Upper lobe of right lung (tissue), 1 donor: ENCODE data around the gene TMEM47. TPM values are rescaled to one million over a fixed set of nuclear protein-coding genes. Genes with fewer than 3 reads are reported as not detected.

ENCODE experiments used
- ATAC-seq: fragments of 200-7000 bp; cut with Tn5 transposase; one replicate; pipeline ENCODE4 v1.9.1; 2020; ENCODE audit warnings: mild to moderate bottlenecking, moderate library complexity
- DNase-seq: peaks from one replicate; pipeline ENCODE4 v3.0.0-alpha.2; 2020
- H3K27ac ChIP-seq: fragments of 200-600 bp; one replicate; pipeline ENCODE4 v1.8.0; 2022
- H3K27me3 ChIP-seq: fragments of 200-600 bp; one replicate; pipeline ENCODE4 v1.8.0; 2022; ENCODE audit warnings: mild to moderate bottlenecking
- H3K36me3 ChIP-seq: fragments of 200-600 bp; one replicate; pipeline ENCODE4 v1.8.0; 2022
- H3K4me1 ChIP-seq: fragments of 200-600 bp; one replicate; pipeline ENCODE4 v1.8.0; 2022
- H3K4me3 ChIP-seq: fragments of 200-600 bp; one replicate; pipeline ENCODE4 v1.8.0; 2022; ENCODE audit warnings: mild to moderate bottlenecking
- H3K9me3 ChIP-seq: fragments of 200-600 bp; one replicate; pipeline ENCODE4 v1.8.0; 2022
- CTCF ChIP-seq: fragments of 200-600 bp; IDR thresholded peaks from one replicate; pipeline ENCODE4 v1.8.0; 2022; ENCODE audit warnings: antibody characterized with exemption
- intact Hi-C: fragments of 100-400 bp; cut with DNase I; formaldehyde crosslinking; loops from one replicate; pipeline ENCODE4 v1.11.0; 2022
- total RNA-seq: library from RNA; stranded (reverse); fragmentation: NEBNext Ultra II Directional; extraction: Animal tissue kit (Norgen Biotek cat#: 25700); gene quantifications from one replicate; pipeline ENCODE4 v1.2.1, GENCODE V29; 2021
- donor health status: DM: no; HTN: yes; CAD: no; lungs with severe emphysema.

Gene TMEM47
- total RNA-seq, 1 donor from 2014 or later = 33.6 TPM

- DNase-seq = no peak
- no peaks in the 10 kb centered on the region for H3K36me3 ChIP-seq
- intact Hi-C loops = no loop called here
Observed at GRCh38 chrX:34638116-34638515, 19.0 kb downstream of the TMEM47 start.

GRCh38 chrX:34634349-34634748, 22.7 kb downstream of the TMEM47 start:
- H3K9me3 ChIP-seq = no peaks in the 10 kb centered on the region
- H3K4me1 ChIP-seq = no peaks in the 10 kb centered on the region
- H3K4me3 ChIP-seq = no peak overlapping the region
- no peak for ATAC-seq
- TF ChIP-seq CTCF = no peak
- intact Hi-C loops = no loop called here
- H3K36me3 ChIP-seq = no peaks in the 10 kb centered on the region
- H3K27me3 ChIP-seq = no peaks in the 10 kb centered on the region
- DNase-seq = no peak
- H3K27ac ChIP-seq = no peak overlapping the region

More at GRCh38 chrX:34638116-34638515, 19.0 kb downstream of the TMEM47 start:
- no peak overlapping the region for H3K27ac ChIP-seq
- TF ChIP-seq CTCF = peak; percentile 40
- H3K4me3 ChIP-seq = no peak overlapping the region
- no peaks in the 10 kb centered on the region for H3K4me1 ChIP-seq
- H3K9me3 ChIP-seq = no peaks in the 10 kb centered on the region
- H3K27me3 ChIP-seq = no peaks in the 10 kb centered on the region
- ATAC-seq = no peak

- Histone ChIP-seq H3K27me3 (no peaks in the 10 kb centered on the region), H3K9me3 (no peaks in the 10 kb centered on the region), H3K4me1 (no peaks in the 10 kb centered on the region), H3K27ac (no peak overlapping the region), H3K36me3 (no peaks in the 10 kb centered on the region), H3K4me3 (no peak overlapping the region)
- no peak for DNase-seq
- intact Hi-C loops = no loop called here
- no peak for TF ChIP-seq CTCF
- ATAC-seq = no peak
Observed at GRCh38 chrX:34632384-34632783, 24.7 kb downstream of the TMEM47 start.

- no peak for ATAC-seq
- intact Hi-C loops = no loop called here
- H3K4me3 ChIP-seq = no peak overlapping the region
Observed at GRCh38 chrX:34631479-34632220, 25.4 kb downstream of the TMEM47 start.

GRCh38 chrX:34629572-34629971, 27.5 kb downstream of the TMEM47 start:
- no peaks in the 10 kb centered on the region for H3K27me3 ChIP-seq
- no peaks in the 10 kb centered on the region for H3K36me3 ChIP-seq
- H3K4me3 ChIP-seq = no peak overlapping the region
- DNase-seq (no peak), ATAC-seq (no peak)
- TF ChIP-seq CTCF = no peak
- H3K9me3 ChIP-seq = no peaks in the 10 kb centered on the region
- H3K27ac ChIP-seq = no peak overlapping the region
- intact Hi-C loops = no loop called here
- H3K4me1 ChIP-seq = no peaks in the 10 kb centered on the region

More at GRCh38 chrX:34631479-34632220, 25.4 kb downstream of the TMEM47 start:
- no peak for TF ChIP-seq CTCF
- H3K9me3 ChIP-seq = no peaks in the 10 kb centered on the region
- H3K27ac ChIP-seq = no peak overlapping the region
- DNase-seq = no peak
- H3K4me1 ChIP-seq = no peaks in the 10 kb centered on the region
- no peaks in the 10 kb centered on the region for H3K36me3 ChIP-seq
- no peaks in the 10 kb centered on the region for H3K27me3 ChIP-seq
